SK-N-SH treated with all-trans-retinoic acid at 6 μM for 48 hours (cell line): ENCODE measurements around the gene ITPRIPL2.

ENCODE experiments used
- ATAC-seq: fragments of 200-7000 bp; cut with Tn5 transposase; 3 replicates; pipeline ENCODE4 v1.9.1; 2020; ENCODE audit warnings: mild to moderate bottlenecking, moderate library complexity
- ARNTL ChIP-seq: fragments of 450-650 bp; formaldehyde crosslinking; IDR thresholded peaks from 2 replicates; pipeline ENCODE4 v1.5.0; 2020; ENCODE audit warnings: low read depth, mild to moderate bottlenecking, moderate library complexity, borderline replicate concordance
- CSDC2 ChIP-seq: fragments of 250-450 bp; sonication (Bioruptor Pico); IDR thresholded peaks from 2 replicates; pipeline ENCODE4 v1.5.0; 2020; ENCODE audit warnings: mild to moderate bottlenecking, moderate library complexity
- CSRNP3 ChIP-seq: fragments of 250-450 bp; sonication (Bioruptor Pico); IDR thresholded peaks from 2 replicates; pipeline ENCODE4 v1.5.1; 2021; ENCODE audit warnings: mild to moderate bottlenecking, moderate library complexity
- ISL1 ChIP-seq: fragments of 250-450 bp; sonication (Bioruptor Pico); IDR thresholded peaks from 2 replicates; pipeline ENCODE4 v2.1.2; 2022; ENCODE audit warnings: mild to moderate bottlenecking, moderate library complexity
- OSR1 ChIP-seq: fragments of 250-450 bp; sonication (Bioruptor Pico); IDR thresholded peaks from 2 replicates; pipeline ENCODE4 v1.8.0; 2022; ENCODE audit warnings: moderate library complexity, mild to moderate bottlenecking, inconsistent platforms
- POU6F1 ChIP-seq: fragments of 250-450 bp; sonication (Bioruptor Pico); IDR thresholded peaks from 2 replicates; pipeline ENCODE4 v1.8.0; 2021; ENCODE audit warnings: low read depth, mild to moderate bottlenecking, moderate library complexity, borderline replicate concordance
- PPARA ChIP-seq: fragments of 250-450 bp; sonication (Bioruptor Pico); IDR thresholded peaks from 2 replicates; pipeline ENCODE4 v1.5.0; 2020; ENCODE audit warnings: mild to moderate bottlenecking, borderline replicate concordance
- RARB ChIP-seq: fragments of 250-450 bp; sonication (Bioruptor Pico); IDR thresholded peaks from 2 replicates; pipeline ENCODE4 v1.8.0; 2021; ENCODE audit warnings: mild to moderate bottlenecking, moderate library complexity
- SNAI2 ChIP-seq: fragments of 250-450 bp; sonication (Bioruptor Pico); IDR thresholded peaks from 2 replicates; pipeline ENCODE4 v1.5.0; 2020; ENCODE audit warnings: mild to moderate bottlenecking, moderate library complexity
- TCF4 ChIP-seq: fragments of 250-450 bp; sonication (Bioruptor Pico); IDR thresholded peaks from 2 replicates; pipeline ENCODE4 v1.8.0; 2021; ENCODE audit warnings: mild to moderate bottlenecking, moderate library complexity, borderline replicate concordance
- TOX ChIP-seq: fragments of 250-450 bp; sonication (Bioruptor Pico); IDR thresholded peaks from 2 replicates; pipeline ENCODE4 v1.8.0; 2021; ENCODE audit warnings: mild to moderate bottlenecking, moderate library complexity, borderline replicate concordance
- ZC3H10 ChIP-seq: fragments of 250-450 bp; sonication (Bioruptor Pico); IDR thresholded peaks from 2 replicates; pipeline ENCODE4 v1.5.1; 2021; ENCODE audit warnings: mild to moderate bottlenecking, moderate library complexity
- ZFP3 ChIP-seq: fragments of 250-450 bp; sonication (Bioruptor Pico); IDR thresholded peaks from 2 replicates; pipeline ENCODE4 v1.5.0; 2020; ENCODE audit warnings: mild to moderate bottlenecking, moderate library complexity
- ZNF70 ChIP-seq: fragments of 450-650 bp; formaldehyde crosslinking; IDR thresholded peaks from 2 replicates; pipeline ENCODE4 v1.5.0; 2020; ENCODE audit warnings: mild to moderate bottlenecking, moderate library complexity
- TF ChIP-seq, protein P1 (sequence below): fragments of 250-450 bp; sonication (Bioruptor Pico); IDR thresholded peaks from 2 replicates; pipeline ENCODE4 v1.5.0; 2020; ENCODE audit warnings: mild to moderate bottlenecking, moderate library complexity
- TF ChIP-seq, protein P2 (sequence below): fragments of 250-450 bp; sonication (Bioruptor Pico); IDR thresholded peaks from 2 replicates; pipeline ENCODE4 v1.8.0; 2020; ENCODE audit warnings: mild to moderate bottlenecking, moderate library complexity, borderline replicate concordance
- TF ChIP-seq, protein P3 (sequence below): fragments of 250-450 bp; sonication (Bioruptor Pico); IDR thresholded peaks from 2 replicates; pipeline ENCODE4 v1.5.1; 2020; ENCODE audit warnings: low read depth, mild to moderate bottlenecking, moderate library complexity

The ITPRIPL2 gene

DNA sequence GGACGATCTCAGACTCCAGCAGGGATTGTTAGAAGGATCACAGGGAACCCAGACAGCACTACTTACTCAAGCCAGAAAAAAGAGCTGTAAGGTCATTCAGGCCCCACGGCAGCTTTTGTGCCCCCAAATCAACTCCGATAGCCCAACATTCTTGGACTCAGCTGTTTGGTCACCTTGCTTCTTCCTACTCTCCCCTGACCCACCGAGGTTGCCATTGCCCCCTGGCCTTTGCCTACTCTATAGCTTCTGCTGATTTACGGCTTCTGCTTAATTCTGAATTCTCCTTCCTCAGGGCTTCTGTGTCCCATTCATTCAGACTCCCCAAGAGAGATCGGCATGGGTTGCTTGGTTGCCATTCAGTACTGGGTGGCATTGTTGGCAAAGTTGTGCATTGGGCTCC, 8.6 kb upstream of the ITPRIPL2 start:
- no peak for ATAC-seq
- no peak for TF ChIP-seq ARNTL (CRISPR knock-in tag)
- TF ChIP-seq, protein P1, sequence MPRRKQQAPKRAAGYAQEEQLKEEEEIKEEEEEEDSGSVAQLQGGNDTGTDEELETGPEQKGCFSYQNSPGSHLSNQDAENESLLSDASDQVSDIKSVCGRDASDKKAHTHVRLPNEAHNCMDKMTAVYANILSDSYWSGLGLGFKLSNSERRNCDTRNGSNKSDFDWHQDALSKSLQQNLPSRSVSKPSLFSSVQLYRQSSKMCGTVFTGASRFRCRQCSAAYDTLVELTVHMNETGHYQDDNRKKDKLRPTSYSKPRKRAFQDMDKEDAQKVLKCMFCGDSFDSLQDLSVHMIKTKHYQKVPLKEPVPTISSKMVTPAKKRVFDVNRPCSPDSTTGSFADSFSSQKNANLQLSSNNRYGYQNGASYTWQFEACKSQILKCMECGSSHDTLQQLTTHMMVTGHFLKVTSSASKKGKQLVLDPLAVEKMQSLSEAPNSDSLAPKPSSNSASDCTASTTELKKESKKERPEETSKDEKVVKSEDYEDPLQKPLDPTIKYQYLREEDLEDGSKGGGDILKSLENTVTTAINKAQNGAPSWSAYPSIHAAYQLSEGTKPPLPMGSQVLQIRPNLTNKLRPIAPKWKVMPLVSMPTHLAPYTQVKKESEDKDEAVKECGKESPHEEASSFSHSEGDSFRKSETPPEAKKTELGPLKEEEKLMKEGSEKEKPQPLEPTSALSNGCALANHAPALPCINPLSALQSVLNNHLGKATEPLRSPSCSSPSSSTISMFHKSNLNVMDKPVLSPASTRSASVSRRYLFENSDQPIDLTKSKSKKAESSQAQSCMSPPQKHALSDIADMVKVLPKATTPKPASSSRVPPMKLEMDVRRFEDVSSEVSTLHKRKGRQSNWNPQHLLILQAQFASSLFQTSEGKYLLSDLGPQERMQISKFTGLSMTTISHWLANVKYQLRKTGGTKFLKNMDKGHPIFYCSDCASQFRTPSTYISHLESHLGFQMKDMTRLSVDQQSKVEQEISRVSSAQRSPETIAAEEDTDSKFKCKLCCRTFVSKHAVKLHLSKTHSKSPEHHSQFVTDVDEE, result no peak
- no peak for TF ChIP-seq PPARA (CRISPR knock-in tag)
- TF ChIP-seq ZC3H10 (CRISPR knock-in tag), result no peak
- TF ChIP-seq TOX (CRISPR knock-in tag), result no peak
- no peak for TF ChIP-seq ZFP3 (CRISPR knock-in tag)
- no peak for TF ChIP-seq SNAI2

GRCh38 chr16:19105891-19106624, 7.7 kb upstream of the ITPRIPL2 start:
- no peak for TF ChIP-seq ARNTL (CRISPR knock-in tag)
- ATAC-seq, result no peak

GRCh38 chr16:19106625-19107020, 7.1 kb upstream of the ITPRIPL2 start:
- ATAC-seq, result no peak

GRCh38 chr16:19108409-19109287, 5.1 kb upstream of the ITPRIPL2 start:
- ATAC-seq, result no peak
- TF ChIP-seq CSRNP3 (CRISPR knock-in tag), result no peak
- no peak for TF ChIP-seq POU6F1
- no peak for TF ChIP-seq ISL1

More at GRCh38 chr16:19106625-19107020, 7.1 kb upstream of the ITPRIPL2 start:
- TF ChIP-seq PPARA (CRISPR knock-in tag) (no peak), TOX (CRISPR knock-in tag) (no peak), OSR1 (CRISPR knock-in tag) (no peak), RARB (CRISPR knock-in tag) (no peak), CSDC2 (CRISPR knock-in tag) (no peak), TCF4 (CRISPR knock-in tag) (no peak), ZNF70 (no peak), ZFP3 (CRISPR knock-in tag) (no peak)
- TF ChIP-seq, protein P1, result no peak
- TF ChIP-seq, protein P2, sequence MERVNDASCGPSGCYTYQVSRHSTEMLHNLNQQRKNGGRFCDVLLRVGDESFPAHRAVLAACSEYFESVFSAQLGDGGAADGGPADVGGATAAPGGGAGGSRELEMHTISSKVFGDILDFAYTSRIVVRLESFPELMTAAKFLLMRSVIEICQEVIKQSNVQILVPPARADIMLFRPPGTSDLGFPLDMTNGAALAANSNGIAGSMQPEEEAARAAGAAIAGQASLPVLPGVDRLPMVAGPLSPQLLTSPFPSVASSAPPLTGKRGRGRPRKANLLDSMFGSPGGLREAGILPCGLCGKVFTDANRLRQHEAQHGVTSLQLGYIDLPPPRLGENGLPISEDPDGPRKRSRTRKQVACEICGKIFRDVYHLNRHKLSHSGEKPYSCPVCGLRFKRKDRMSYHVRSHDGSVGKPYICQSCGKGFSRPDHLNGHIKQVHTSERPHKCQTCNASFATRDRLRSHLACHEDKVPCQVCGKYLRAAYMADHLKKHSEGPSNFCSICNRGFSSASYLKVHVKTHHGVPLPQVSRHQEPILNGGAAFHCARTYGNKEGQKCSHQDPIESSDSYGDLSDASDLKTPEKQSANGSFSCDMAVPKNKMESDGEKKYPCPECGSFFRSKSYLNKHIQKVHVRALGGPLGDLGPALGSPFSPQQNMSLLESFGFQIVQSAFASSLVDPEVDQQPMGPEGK (CRISPR knock-in tag), result no peak
- TF ChIP-seq, protein P3, sequence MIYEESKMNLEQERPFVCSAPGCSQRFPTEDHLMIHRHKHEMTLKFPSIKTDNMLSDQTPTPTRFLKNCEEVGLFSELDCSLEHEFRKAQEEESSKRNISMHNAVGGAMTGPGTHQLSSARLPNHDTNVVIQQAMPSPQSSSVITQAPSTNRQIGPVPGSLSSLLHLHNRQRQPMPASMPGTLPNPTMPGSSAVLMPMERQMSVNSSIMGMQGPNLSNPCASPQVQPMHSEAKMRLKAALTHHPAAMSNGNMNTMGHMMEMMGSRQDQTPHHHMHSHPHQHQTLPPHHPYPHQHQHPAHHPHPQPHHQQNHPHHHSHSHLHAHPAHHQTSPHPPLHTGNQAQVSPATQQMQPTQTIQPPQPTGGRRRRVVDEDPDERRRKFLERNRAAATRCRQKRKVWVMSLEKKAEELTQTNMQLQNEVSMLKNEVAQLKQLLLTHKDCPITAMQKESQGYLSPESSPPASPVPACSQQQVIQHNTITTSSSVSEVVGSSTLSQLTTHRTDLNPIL, result no peak
